ENCODE data around the gene CALCB.

DNA sequence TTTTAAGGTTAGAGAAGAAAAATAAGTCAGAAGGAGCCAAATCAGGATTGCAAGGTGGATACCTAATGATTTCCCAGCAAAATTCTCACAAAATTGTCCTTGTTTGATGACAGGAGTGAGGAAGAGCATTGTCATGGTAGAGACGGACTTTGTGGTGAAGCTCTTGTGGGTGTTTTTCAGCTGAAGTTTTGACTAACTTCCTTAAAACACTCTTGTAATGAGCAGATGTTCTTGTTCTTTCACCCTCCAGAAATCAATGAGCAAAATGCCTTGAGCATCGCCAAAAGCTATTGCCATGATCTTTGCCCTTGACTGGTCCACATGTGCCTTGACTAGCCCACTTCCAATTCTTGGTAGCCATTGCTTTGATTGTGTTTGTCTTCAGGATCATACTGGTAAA is 20.0 kb downstream of the CALCB start:
- no peak for TF ChIP-seq POLR2A (IDR thresholded peaks at IDR 0.05)
- TF ChIP-seq, protein P1, sequence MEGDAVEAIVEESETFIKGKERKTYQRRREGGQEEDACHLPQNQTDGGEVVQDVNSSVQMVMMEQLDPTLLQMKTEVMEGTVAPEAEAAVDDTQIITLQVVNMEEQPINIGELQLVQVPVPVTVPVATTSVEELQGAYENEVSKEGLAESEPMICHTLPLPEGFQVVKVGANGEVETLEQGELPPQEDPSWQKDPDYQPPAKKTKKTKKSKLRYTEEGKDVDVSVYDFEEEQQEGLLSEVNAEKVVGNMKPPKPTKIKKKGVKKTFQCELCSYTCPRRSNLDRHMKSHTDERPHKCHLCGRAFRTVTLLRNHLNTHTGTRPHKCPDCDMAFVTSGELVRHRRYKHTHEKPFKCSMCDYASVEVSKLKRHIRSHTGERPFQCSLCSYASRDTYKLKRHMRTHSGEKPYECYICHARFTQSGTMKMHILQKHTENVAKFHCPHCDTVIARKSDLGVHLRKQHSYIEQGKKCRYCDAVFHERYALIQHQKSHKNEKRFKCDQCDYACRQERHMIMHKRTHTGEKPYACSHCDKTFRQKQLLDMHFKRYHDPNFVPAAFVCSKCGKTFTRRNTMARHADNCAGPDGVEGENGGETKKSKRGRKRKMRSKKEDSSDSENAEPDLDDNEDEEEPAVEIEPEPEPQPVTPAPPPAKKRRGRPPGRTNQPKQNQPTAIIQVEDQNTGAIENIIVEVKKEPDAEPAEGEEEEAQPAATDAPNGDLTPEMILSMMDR (IDR thresholded peaks at IDR 0.05): no peak
- no peak for TF ChIP-seq POLR2AphosphoS5 (IDR thresholded peaks at IDR 0.05)
- no peak for TF ChIP-seq EP300 (IDR thresholded peaks at IDR 0.05)
